ENCODE data around the gene TKFC. TPM values are rescaled to one million over a fixed set of nuclear protein-coding genes. Genes with fewer than 3 reads are reported as not detected.

The TKFC gene
- total and polyA plus RNA-seq, 9 of the 15 experiments (the other 6 are each of a cell fraction or from before 2014, with no cell fraction given): 2.0 to 61.7 (median 28.5) TPM

DNA sequence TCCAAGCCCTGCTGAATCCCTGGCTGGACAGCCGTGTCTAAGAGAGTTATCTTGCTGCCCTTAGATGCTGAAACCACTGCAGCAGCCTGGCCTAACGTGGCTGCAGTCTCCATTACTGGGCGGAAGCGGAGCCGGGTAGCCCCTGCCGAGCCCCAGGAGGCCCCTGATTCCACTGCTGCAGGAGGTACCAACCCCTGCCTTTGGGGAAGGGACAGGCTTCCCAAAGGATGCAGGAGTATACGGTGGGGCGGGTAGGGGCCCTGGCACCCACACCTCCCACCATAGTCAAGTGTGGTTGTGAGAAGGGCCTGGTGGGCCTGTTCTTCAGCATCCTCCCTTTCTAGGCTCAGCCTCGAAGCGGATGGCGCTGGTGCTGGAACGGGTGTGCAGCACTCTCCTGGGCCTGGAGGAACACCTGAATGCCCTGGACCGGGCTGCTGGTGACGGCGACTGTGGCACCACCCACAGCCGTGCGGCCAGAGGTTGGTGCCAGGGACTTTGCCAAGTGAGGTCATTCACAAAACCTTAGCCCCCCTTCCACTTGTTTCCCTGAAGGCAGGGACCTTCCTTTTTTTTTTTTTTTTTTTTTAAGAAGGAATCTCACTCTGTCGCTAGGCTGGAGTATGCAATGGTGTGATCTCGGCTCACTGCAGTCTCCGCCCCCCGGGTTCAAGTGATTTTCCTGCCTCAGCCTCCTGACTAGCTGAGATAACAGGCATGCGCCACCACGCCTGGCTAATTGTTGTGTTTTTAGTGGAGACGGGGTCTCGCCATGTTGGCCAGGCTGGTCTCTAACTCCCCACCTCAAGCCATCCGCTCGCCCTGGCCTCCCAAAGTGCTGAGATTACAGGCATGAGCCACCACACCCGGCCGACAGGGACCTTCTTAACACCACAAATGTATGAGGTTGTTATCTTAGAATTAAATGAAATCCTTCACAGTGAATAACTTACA is 11.0 kb downstream of the TKFC start:
- 0 out of 3 replicates have a peak, but pooled peaks have one; percentile 3 for ATAC-seq
- CTCF ChIA-PET (ENCODE audit: low intra/inter-chr PET ratio): no interaction called here
- no peak for TF ChIP-seq ZNF184 (CRISPR knock-in tag; IDR thresholded peaks at IDR 0.05)
- TF ChIP-seq, protein P1, sequence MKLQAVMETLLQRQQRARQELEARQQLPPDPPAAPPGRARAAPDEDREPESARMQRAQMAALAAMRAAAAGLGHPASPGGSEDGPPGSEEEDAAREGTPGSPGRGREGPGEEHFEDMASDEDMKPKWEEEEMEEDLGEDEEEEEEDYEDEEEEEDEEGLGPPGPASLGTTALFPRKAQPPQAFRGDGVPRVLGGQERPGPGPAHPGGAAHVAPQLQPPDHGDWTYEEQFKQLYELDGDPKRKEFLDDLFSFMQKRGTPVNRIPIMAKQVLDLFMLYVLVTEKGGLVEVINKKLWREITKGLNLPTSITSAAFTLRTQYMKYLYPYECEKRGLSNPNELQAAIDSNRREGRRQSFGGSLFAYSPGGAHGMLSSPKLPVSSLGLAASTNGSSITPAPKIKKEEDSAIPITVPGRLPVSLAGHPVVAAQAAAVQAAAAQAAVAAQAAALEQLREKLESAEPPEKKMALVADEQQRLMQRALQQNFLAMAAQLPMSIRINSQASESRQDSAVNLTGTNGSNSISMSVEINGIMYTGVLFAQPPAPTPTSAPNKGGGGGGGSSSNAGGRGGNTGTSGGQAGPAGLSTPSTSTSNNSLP (IDR thresholded peaks at IDR 0.05; ENCODE audit: borderline replicate concordance, low read depth, low read length): no peak
- peak; percentile 65 for TF ChIP-seq TCF3 (CRISPR knock-in tag; IDR thresholded peaks at IDR 0.05)
- peak; percentile 34; the same call in 1 of the 2 replicates for TF ChIP-seq NCOR1 (IDR thresholded peaks at IDR 0.05)
- TF ChIP-seq KDM1A (IDR thresholded peaks at IDR 0.05): peak; percentile 64 to 75
- TF ChIP-seq, protein P2, sequence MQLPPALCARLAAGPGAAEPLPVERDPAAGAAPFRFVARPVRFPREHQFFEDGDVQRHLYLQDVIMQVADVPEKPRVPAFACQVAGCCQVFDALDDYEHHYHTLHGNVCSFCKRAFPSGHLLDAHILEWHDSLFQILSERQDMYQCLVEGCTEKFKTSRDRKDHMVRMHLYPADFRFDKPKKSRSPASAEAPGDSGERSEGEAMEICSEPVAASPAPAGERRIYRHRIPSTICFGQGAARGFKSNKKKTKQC (CRISPR knock-in tag; IDR thresholded peaks at IDR 0.05): no peak
- no peak for TF ChIP-seq ZC3H8 (IDR thresholded peaks at IDR 0.05)
- TF ChIP-seq KAT2B (IDR thresholded peaks at IDR 0.05; ENCODE audit: low read depth, low read length): no peak
- TF ChIP-seq GATAD2B (IDR thresholded peaks at IDR 0.05; ENCODE audit: borderline replicate concordance): no peak
- TF ChIP-seq ZNF133 (CRISPR knock-in tag; IDR thresholded peaks at IDR 0.05): no peak
- TF ChIP-seq, protein P3, sequence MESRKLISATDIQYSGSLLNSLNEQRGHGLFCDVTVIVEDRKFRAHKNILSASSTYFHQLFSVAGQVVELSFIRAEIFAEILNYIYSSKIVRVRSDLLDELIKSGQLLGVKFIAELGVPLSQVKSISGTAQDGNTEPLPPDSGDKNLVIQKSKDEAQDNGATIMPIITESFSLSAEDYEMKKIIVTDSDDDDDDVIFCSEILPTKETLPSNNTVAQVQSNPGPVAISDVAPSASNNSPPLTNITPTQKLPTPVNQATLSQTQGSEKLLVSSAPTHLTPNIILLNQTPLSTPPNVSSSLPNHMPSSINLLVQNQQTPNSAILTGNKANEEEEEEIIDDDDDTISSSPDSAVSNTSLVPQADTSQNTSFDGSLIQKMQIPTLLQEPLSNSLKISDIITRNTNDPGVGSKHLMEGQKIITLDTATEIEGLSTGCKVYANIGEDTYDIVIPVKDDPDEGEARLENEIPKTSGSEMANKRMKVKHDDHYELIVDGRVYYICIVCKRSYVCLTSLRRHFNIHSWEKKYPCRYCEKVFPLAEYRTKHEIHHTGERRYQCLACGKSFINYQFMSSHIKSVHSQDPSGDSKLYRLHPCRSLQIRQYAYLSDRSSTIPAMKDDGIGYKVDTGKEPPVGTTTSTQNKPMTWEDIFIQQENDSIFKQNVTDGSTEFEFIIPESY (CRISPR knock-in tag; IDR thresholded peaks at IDR 0.05): 0 out of 2 replicates have a peak, but pooled peaks have one; percentile 8
- TF ChIP-seq KLF10 (CRISPR knock-in tag; IDR thresholded peaks at IDR 0.05): no peak
- no peak for TF ChIP-seq TARDBP (IDR thresholded peaks at IDR 0.05)
- TF ChIP-seq ARID1B (IDR thresholded peaks at IDR 0.05): peak; percentile 73
- TF ChIP-seq, protein P4, sequence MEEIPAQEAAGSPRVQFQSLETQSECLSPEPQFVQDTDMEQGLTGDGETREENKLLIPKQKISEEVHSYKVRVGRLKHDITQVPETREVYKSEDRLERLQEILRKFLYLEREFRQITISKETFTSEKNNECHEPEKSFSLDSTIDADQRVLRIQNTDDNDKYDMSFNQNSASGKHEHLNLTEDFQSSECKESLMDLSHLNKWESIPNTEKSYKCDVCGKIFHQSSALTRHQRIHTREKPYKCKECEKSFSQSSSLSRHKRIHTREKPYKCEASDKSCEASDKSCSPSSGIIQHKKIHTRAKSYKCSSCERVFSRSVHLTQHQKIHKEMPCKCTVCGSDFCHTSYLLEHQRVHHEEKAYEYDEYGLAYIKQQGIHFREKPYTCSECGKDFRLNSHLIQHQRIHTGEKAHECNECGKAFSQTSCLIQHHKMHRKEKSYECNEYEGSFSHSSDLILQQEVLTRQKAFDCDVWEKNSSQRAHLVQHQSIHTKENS (CRISPR knock-in tag; IDR thresholded peaks at IDR 0.05): no peak
- TF ChIP-seq ZNF668 (CRISPR knock-in tag; IDR thresholded peaks at IDR 0.05): no peak

More for the DNA sequence above, 11.0 kb downstream of the TKFC start:
- H3K4me1 ChIP-seq (replicated peaks in 1 of 2; ENCODE audit: control insufficient read depth in 2 of 2, insufficient read depth in 2 of 2, low read length in 2 of 2): peaks cover 49 to 65% of the 10 kb centered on the region in 2 experiments; a peak in 4 of 5 replicates
- intact Hi-C loops (cut with micrococcal nuclease): no loop called here
- no peaks in the 10 kb centered on the region for H4K20me1 ChIP-seq (replicated peaks; ENCODE audit: control insufficient read depth, insufficient read depth, low read length)
- no peaks in the 10 kb centered on the region for H3K9me1 ChIP-seq (ENCODE audit: control insufficient read depth, insufficient read depth, low read length)
- H3K27me3 ChIP-seq (ENCODE audit: control insufficient read depth in 2 of 2, insufficient read depth in 2 of 2, low read length in 2 of 2): no peaks in the 10 kb centered on the region
- H3K9ac ChIP-seq (ENCODE audit: insufficient read depth in 1 of 2, low read depth in 2 of 2, low read length in 2 of 2): peak overlapping the region in 1 of 2 experiments; percentile 18; a peak in 1 of 4 replicates
- 63% methylated on average over 25 of the region's 29 CpGs for WGBS (ENCODE audit: insufficient coverage, low coverage, missing lambda C conversion rate)
- H3K4me3 ChIP-seq: no peak overlapping the region
- H3K4me2 ChIP-seq (ENCODE audit: insufficient read depth, low read length): no peak overlapping the region; the same call in 1 of the 2 replicates
- POLR2A ChIA-PET: no interaction called here
- H3K36me3 ChIP-seq (ENCODE audit: control insufficient read depth, insufficient read depth, low read length): peaks cover 49% of the 10 kb centered on the region; the same call in 2 of the 3 replicates
- no peak overlapping the region for H2AFZ ChIP-seq (ENCODE audit: low read depth, low read length)
- BruUV-seq (replicated peaks): no TSS peak
- in situ Hi-C loops (cut with MboI): no loop called here
- no peaks in the 10 kb centered on the region for H3K9me3 ChIP-seq (replicated peaks; ENCODE audit: control insufficient read depth, insufficient read depth, low read depth, low read length)
- no peaks in the 10 kb centered on the region for H3K79me2 ChIP-seq (ENCODE audit: control insufficient read depth, insufficient read depth, low read length)
- peak overlapping the region; percentile 13; the same call in 1 of the 3 replicates for H3K27ac ChIP-seq (ENCODE audit: extremely low read depth, low read depth, low read length)
- FAIRE-seq (peak; percentile 42), DNase-seq (ENCODE audit: extremely low read depth in 1 of 4, low spot score in 3 of 4) (peak in 1 of 4 experiments; percentile 81)

Data from K562 (cell line).